MG63 (cell line): ENCODE results near the gene HLCS. TPM values are rescaled to one million over a fixed set of nuclear protein-coding genes. Genes with fewer than 3 reads are reported as not detected.
"Not testable (repeated sequence)": the region's sequence is repeated elsewhere in the genome, so short reads cannot be mapped to it uniquely, and the experiment has no call there.

Source experiments
- DNase-seq: peaks from one replicate; pipeline ENCODE4 v3.0.0-alpha.2; 2020
- H3K27me3 ChIP-seq: fragments of 250-450 bp; sonication (Bioruptor Pico); 2 replicates; pipeline ENCODE4 v1.5.1; 2020; ENCODE audit warnings: mild to moderate bottlenecking, moderate library complexity
- H3K36me3 ChIP-seq: fragments of 250-450 bp; sonication (Bioruptor Pico); 2 replicates; pipeline ENCODE4 v1.5.1; 2020; ENCODE audit warnings: mild to moderate bottlenecking, moderate library complexity
- H3K4me3 ChIP-seq: fragments of 250-450 bp; sonication (Bioruptor Pico); 2 replicates; pipeline ENCODE4 v1.5.1; 2020; ENCODE audit warnings: mild to moderate bottlenecking, moderate library complexity
- H3K9me3 ChIP-seq: fragments of 250-450 bp; sonication (Bioruptor Pico); 2 replicates; pipeline ENCODE4 v1.5.1; 2020; ENCODE audit warnings: mild to moderate bottlenecking, moderate library complexity
- total RNA-seq: library from RNA; depleted of rRNA; stranded (reverse); fragments of >200 nt; shearing (Covaris generic); gene quantifications from 2 replicates; pipeline ENCODE4 v1.2.3, GENCODE V29; 2014; ENCODE audit warnings: low replicate concordance; rRNA removed

The HLCS gene
- 4.2 and 5.2 TPM in 2 replicates for total RNA-seq

GRCh38 chr21:36966066-36966820 lies at the start of gene HLCS:
TSS of gene HLCS (minus strand) at chr21:36966669. CDS start at chr21:36966638, 31 bp downstream.
- H3K27me3 ChIP-seq = no peaks in the 10 kb centered on the region
- peak; percentile 75 for DNase-seq
- H3K9me3 ChIP-seq = no peaks in the 10 kb centered on the region
- peaks cover 7% of the 10 kb centered on the region for H3K36me3 ChIP-seq
- H3K4me3 ChIP-seq = peak within 1 kb of the TSS; percentile 81

DNA sequence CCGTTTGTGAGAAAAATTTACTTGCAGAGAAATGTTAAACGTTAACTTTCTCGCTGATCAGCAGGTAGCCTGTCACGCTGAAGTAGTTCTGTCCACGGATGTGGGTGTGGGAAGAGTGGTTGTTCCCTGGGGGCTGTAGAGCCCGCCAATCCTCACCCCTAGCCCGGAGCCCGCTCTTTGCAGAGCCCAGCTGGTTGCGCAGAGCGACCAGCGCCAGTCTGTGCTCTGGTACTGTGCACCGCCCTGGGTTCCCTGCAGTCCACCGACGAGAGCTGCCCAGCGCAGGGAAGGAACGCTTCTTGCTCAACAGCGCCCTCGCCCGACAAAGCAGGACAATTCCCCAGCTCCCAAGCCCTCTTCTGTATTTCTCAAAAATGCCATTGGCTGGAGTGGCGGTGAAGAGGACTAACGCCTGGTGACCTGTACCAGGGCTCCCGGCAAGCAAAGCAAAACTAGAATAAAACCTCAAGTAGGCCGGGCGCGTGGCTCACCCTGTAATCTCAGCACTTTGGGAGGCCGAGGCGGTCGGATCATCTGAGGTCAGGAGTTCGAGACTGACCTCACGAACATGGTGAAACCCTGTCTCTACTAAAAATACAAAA lies 43.4 kb upstream of the HLCS start:
- peak; percentile 85 for DNase-seq
- no peaks in the 10 kb centered on the region for H3K9me3 ChIP-seq
- H3K4me3 ChIP-seq = peak overlapping the region; percentile 32

DNA sequence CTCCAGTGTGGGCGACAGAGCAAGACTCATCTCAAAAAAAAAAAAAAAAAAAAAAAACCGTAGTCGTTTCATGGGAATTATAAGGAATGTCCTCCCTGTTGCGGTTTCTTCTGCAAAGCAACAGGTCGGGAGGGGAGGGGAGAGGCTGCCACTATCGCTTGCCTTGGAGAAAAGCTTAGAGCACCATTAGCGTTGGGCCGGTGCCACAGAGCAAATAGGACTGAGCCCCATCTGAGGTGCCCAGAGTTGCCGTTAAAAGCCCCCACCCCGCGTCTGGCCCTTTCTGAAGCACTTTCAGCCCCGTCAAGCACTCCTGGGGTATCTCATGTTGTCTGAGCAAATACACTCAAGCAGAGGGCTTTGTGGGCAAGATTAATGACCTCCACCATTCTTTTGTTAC lies 42.3 kb upstream of the HLCS start:
- Histone ChIP-seq H3K9me3 (no peaks in the 10 kb centered on the region), H3K27me3 (no peaks in the 10 kb centered on the region), H3K4me3 (no peak overlapping the region), H3K36me3 (no peaks in the 10 kb centered on the region)
- DNase-seq = no peak

More for the DNA sequence above, 43.4 kb upstream of the HLCS start:
- Histone ChIP-seq H3K36me3 (no peaks in the 10 kb centered on the region), H3K27me3 (no peaks in the 10 kb centered on the region)

GRCh38 chr21:37006486-37007291 lies 40.2 kb upstream of the HLCS start, which contains the start of gene RIPPLY3:
TSS of gene RIPPLY3 (plus strand) at chr21:37006702. CDS start at chr21:37006773, 71 bp downstream.
- no peaks in the 10 kb centered on the region for H3K27me3 ChIP-seq
- H3K36me3 ChIP-seq = no peaks in the 10 kb centered on the region
- no peaks in the 10 kb centered on the region for H3K9me3 ChIP-seq
- peak; percentile 30 for DNase-seq
- H3K4me3 ChIP-seq = peak within 1 kb of the TSS; percentile 20

DNA sequence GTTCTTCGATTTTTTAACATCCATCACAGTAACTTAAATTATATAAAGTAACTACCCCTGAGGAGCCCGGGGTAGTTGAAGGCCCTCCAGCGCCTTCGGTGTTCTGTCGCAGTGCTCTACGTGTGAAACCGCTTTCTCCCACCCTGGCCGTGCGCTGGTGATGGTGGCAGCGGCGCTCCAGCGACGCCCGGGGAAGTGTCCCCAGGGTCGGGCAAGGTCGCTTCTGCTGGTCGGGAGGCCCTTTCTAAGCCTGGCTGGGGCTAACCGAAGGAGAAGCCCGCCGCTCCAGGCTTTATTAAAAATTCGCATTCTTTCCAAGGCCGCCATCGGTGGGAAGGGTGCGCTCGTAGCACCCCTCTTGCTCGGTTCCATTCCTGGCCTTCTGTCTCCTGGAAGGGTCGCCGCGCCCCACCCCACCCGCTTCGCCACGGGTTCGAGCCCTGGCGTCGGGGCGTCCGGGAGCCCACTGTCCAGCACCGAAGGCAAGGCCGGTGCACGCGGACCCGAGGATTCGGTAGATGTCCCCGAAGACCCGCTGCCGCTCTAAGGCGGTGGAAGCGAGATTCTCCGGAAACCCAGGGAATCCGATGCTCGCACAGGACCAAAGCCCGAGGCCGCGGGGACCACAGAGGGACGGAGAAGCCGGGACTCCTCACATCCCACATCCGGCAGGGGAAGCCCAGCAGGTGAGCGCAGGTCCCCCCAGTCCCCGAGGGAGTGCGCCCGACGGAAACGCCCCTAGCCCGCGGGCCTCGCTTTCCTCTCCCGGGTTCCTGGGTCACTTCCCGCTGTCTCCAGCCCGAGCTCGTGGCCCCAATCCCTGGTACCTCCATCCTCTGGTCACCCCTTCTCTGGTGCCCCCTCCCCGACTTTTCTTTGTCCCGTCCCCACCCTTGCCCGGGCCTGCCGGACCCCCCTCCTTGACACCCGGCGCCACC lies 39.3 kb upstream of the HLCS start:
- no peaks in the 10 kb centered on the region for H3K27me3 ChIP-seq
- H3K4me3 ChIP-seq = no peak overlapping the region

DNA sequence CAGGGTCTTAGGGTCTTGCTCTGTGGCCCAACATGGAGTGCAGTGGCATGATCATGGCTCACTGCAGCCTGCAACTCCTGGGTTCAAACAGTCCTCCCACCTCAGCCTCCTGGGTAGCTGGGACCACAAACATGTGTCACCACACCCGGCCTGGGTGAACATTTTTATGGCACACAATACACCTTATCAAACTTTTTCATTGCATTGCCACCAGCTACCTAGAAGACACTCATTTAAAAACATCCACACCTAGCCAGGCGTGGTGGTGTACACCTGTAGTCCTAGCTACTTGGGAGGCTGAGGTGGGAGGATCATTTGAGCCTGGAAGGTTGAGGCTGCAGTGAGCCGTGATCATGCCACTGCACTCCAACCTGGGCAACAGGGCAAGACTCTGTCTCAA lies 37.4 kb upstream of the HLCS start:
- DNase-seq, H3K36me3 ChIP-seq, H3K9me3 ChIP-seq, H3K27me3 ChIP-seq, H3K4me3 ChIP-seq: not testable (repeated sequence)

More for the DNA sequence above, 39.3 kb upstream of the HLCS start:
- Histone ChIP-seq H3K9me3 (no peaks in the 10 kb centered on the region), H3K36me3 (no peaks in the 10 kb centered on the region)
- DNase-seq = no peak

GRCh38 chr21:37002851-37003250 lies 36.4 kb upstream of the HLCS start:
- not testable (repeated sequence) for H3K4me3 ChIP-seq, H3K27me3 ChIP-seq, H3K9me3 ChIP-seq, H3K36me3 ChIP-seq, DNase-seq

DNA sequence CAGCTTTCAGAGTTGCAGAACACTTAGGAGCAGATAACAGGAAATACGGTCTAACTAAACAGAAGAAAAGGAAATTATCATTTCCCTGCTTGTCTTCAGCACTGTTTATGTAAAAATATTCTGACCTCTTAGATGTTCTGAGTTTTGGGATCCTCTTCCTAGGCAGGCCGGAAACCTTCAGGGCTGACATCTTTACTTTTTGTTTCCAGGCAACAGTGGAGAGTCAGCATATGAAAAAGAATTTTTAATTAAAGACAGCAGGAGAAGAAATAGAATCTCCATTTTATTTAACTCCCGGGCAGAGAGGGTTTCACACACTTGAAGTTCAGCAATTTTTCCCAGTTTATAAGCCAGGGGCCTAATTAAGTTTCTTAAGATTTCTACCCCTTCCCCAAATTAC lies 35.0 kb upstream of the HLCS start:
- no peak for DNase-seq
- Histone ChIP-seq H3K4me3 (no peak overlapping the region), H3K27me3 (no peaks in the 10 kb centered on the region), H3K36me3 (no peaks in the 10 kb centered on the region), H3K9me3 (no peaks in the 10 kb centered on the region)

DNA sequence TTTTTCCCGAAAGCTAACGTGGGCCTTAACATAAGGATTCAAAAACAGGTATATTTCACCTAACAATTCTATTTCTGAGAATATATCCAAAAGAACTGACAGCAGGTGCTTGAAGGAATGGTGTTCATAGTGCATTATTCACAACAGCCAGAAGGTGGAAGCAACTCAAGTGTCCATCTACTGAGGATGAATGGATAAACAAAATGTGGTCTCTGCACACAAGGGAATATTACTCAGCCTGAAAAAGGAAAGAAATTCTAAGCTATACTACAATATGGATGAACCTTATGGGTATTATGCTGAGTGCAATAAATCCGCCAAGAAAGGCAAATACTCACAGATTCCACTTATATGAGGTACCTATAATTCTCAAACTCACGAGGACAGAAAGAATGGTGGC lies 33.9 kb upstream of the HLCS start:
- Histone ChIP-seq H3K4me3 (no peak overlapping the region), H3K36me3 (no peaks in the 10 kb centered on the region)
- DNase-seq = no peak

GRCh38 chr21:36999131-36999898 lies 32.8 kb upstream of the HLCS start:
- no peak overlapping the region for H3K4me3 ChIP-seq
- no peaks in the 10 kb centered on the region for H3K27me3 ChIP-seq
- H3K36me3 ChIP-seq = no peaks in the 10 kb centered on the region
- H3K9me3 ChIP-seq = no peaks in the 10 kb centered on the region
- DNase-seq = no peak

More for the DNA sequence above, 33.9 kb upstream of the HLCS start:
- H3K9me3 ChIP-seq = no peaks in the 10 kb centered on the region
- no peaks in the 10 kb centered on the region for H3K27me3 ChIP-seq

DNA sequence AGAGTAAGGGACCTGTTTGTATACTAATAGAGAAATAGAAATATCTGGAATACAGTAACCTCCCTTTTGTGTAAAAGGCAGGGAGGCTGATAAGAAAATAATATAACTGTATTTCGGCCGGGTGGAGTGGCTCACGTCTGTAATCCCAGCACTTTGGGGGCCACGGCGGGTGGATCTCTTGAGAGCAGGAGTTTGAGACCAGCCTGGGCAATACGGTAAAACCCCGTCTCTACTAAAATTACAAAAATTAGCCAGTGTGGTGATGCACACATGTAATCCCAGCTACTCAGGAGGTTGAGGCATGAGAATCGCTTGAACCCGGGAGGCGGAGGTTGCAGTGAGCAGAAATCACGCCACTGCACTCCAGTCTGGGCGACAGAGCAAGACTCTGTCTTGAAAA lies 28.8 kb upstream of the HLCS start:
- H3K36me3 ChIP-seq, H3K27me3 ChIP-seq, H3K9me3 ChIP-seq, DNase-seq, H3K4me3 ChIP-seq: not testable (repeated sequence)

DNA sequence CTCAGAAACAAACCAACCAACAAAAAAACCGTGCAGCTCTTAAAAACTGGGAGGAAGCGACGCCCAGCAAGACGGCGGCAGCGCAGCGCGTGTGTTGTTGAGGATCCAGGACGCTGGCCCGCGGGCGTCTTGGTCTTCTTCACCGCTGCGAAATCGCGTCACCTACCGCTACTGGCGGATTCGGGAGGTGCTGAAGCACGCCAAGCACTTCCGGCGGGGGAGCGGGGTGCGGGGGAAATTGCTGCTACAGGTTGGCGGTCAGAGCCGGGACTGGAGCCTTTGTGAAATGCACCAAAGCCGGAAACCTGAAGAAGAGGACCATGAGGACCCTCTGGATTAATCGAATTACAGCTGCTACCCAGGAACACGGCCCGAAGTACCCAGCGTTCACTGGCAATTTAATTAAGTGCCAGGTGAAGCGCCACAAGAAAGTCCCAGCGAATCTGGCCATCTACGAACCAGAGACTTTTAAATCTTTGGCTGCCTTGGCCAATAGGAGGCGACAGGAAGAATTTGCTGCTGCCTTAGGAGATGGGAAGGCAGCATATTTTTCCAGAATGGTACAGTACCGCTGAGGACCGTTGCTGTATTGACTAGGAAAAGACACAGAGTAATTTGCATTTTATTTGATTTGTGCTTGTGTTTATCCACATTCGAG lies 28.2 kb upstream of the HLCS start:
- H3K9me3 ChIP-seq = no peaks in the 10 kb centered on the region
- no peaks in the 10 kb centered on the region for H3K36me3 ChIP-seq
- H3K4me3 ChIP-seq = no peak overlapping the region
- H3K27me3 ChIP-seq = no peaks in the 10 kb centered on the region
- DNase-seq = no peak

DNA sequence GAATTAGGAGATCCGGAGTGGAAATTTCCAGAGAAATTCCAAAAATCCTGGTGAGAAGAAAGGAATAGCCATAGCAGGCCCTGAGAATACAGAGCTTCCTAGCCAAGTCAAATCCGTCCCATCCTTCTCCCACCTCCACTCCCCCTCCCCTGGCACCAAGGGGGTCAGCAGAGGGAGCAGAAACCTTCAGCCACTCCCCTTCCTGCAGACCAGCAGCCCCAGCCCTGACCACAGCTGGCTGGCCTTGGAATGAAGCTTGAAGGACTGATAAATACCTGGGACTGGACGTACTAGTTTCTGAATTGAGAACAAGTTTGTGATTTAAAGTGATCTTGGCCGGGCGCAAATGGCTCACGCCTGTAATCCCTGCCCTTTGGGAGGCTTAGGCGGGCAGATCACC lies 26.2 kb upstream of the HLCS start:
- no peaks in the 10 kb centered on the region for H3K36me3 ChIP-seq
- H3K9me3 ChIP-seq = no peaks in the 10 kb centered on the region
- H3K27me3 ChIP-seq = no peaks in the 10 kb centered on the region
- no peak overlapping the region for H3K4me3 ChIP-seq
- DNase-seq = no peak

- Histone ChIP-seq H3K36me3 (no peaks in the 10 kb centered on the region), H3K4me3 (peak overlapping the region; percentile 73), H3K9me3 (no peaks in the 10 kb centered on the region), H3K27me3 (no peaks in the 10 kb centered on the region)
- DNase-seq = no peak
Measured at GRCh38 chr21:36990508-36991205, 24.2 kb upstream of the HLCS start.
